Mesodermal cell (in vitro differentiated cells): ENCODE data around the gene GRID2.

Source experiments
- H3K27ac ChIP-seq: 2 replicates; pipeline ENCODE4 v1.7.0; 2013; ENCODE audit warnings: mild to moderate bottlenecking, low read depth, low read length, moderate library complexity; ENCODE audit not compliant: severe bottlenecking
- H3K36me3 ChIP-seq: 2 replicates; pipeline ENCODE4 v1.7.1; 2013; ENCODE audit warnings: mild to moderate bottlenecking, low read length, moderate library complexity; ENCODE audit not compliant: control insufficient read depth, insufficient read depth
- H3K4me1 ChIP-seq: one replicate; pipeline ENCODE4 v1.7.1; 2013; ENCODE audit warnings: mild to moderate bottlenecking, low read length; ENCODE audit not compliant: insufficient read depth, control insufficient read depth, poor library complexity, severe bottlenecking
- H3K4me3 ChIP-seq: 2 replicates; pipeline ENCODE4 v1.7.0; 2013; ENCODE audit warnings: low read length, control low read depth, mild to moderate bottlenecking; ENCODE audit not compliant: insufficient read depth, poor library complexity, severe bottlenecking; ENCODE audit errors: extremely low read depth
- H3K9me3 ChIP-seq: 2 replicates; pipeline ENCODE4 v1.7.1; 2013; ENCODE audit warnings: mild to moderate bottlenecking, low read length, moderate library complexity; ENCODE audit not compliant: control insufficient read depth
- WGBS, 2 experiments: methylation state at CpG; one replicate each; pipeline ENCODE4 v1.1.5; 2013; ENCODE audit warnings: missing lambda C conversion rate in 2 of 2; ENCODE audit not compliant: insufficient coverage in 2 of 2; 5-methylcytosine and 5-hydroxymethylcytosine counted together

Gene GRID2

DNA sequence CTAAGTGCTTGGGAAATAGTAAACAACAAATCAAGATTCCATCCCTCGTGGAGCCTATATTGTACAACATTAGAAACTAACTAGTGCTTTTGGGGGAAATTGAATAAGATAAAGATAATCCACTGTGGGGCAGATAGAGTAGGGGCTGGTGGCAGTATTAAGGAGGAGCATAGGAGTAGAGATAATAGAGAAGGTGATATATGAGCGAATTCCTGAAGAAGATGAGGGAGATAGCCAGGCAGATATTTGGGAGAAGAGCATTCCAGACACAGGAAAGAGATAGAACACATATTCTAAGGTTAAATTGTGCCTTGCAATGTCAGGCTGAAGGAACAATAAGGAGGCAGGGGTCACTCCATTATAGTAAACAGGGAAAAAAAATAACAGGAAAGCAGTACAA lies 218.2 kb downstream of the GRID2 start:
- Histone ChIP-seq H3K4me1 (no peaks in the 10 kb centered on the region), H3K27ac (peak overlapping the region; percentile 68), H3K4me3 (no peak overlapping the region), H3K36me3 (no peaks in the 10 kb centered on the region), H3K9me3 (no peaks in the 10 kb centered on the region)
- WGBS, 2 experiments, result 71 to 75% methylated on average over 1 of the region's 2 CpGs

DNA sequence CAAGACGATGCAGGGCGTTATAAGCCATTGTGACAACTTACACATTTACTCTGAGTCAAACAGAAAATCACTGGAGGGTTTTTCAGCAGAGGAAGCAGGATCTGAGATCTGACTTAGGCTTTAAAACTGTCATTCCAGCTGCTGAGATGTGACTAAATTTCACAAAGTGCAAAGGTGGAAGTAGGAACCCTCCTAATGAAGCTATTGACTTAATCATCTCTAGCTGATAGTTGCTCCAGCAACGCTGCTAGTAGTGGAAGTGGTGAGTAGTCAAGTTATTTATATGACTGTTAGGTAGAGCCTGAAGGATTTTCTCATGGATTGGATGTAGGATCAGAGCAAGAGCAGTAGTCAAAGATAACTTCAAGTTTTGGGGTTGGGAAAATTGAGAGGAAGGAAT lies 218.6 kb downstream of the GRID2 start:
- Histone ChIP-seq H3K4me3 (no peak overlapping the region), H3K9me3 (no peaks in the 10 kb centered on the region), H3K36me3 (no peaks in the 10 kb centered on the region), H3K27ac (peak overlapping the region; percentile 68), H3K4me1 (no peaks in the 10 kb centered on the region)
- 78 to 79% methylated on average over 2 to 3 of the region's 3 CpGs for WGBS, 2 experiments

DNA sequence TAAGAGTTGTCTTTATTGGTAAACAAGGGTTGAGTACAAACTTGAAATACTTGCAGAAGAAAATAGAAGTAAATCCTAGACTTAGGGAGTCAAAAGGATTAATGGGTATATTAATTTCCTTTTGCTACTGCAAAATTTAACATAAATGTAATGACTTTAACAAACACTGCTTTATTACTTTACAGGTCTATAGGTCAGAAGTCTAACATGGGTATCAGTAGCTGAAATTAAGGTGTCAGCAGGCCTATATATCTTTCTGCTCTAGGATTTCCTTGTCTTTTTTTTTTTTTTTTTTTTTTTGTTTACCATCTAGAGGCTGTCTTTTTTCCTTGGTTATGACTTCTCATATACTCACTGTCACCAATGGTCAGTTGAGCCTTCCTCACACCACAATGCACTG lies 220.4 kb downstream of the GRID2 start:
- H3K9me3 ChIP-seq, result no peaks in the 10 kb centered on the region
- no peak overlapping the region for H3K4me3 ChIP-seq
- H3K27ac ChIP-seq, result no peak overlapping the region
- H3K4me1 ChIP-seq, result no peaks in the 10 kb centered on the region
- H3K36me3 ChIP-seq, result no peaks in the 10 kb centered on the region

DNA sequence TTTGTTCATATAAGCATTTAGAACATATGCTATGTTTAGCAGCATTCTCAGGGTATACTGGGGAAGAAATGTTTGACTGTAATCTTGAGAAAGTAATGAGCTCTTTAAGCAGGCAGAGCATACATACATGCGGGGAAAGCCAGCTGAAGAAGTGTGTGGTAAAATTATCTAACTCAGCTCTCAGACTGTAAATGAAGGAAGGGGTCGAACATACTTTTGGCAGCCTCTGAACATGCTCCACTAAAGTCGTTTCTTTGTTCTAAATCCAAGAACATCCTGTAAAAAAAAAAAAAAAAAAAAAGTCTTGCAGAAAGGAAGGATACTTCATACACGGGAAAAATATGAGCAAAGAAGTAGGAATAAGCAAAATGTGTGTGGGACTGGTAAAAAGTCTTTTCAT lies 224.8 kb downstream of the GRID2 start:
- Histone ChIP-seq H3K36me3 (no peaks in the 10 kb centered on the region), H3K4me1 (no peaks in the 10 kb centered on the region), H3K27ac (no peak overlapping the region), H3K9me3 (no peaks in the 10 kb centered on the region), H3K4me3 (no peak overlapping the region)
- WGBS, 2 experiments, result 100% methylated on average over 1 of the region's 4 CpGs; no CpG with 5 or more reads in 1 of the 2 experiments

DNA sequence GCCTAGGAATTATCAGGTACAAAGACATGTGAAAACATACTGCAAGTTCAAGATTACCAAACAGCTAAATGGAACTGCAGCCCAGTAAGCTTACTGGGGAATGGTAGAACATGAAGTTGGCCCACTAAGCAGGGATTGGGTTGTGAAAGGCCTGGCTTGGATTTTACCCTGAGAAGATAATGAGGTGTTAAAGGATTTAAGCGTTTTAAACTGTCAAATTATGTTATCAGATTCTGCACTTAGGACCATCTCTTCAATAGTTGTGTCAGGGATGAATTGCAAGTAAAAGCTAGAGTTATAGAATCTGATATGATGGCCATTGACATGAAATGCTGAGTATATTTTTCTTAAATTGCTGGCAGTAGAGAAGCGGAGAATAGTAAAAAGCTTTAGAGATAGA lies 225.7 kb downstream of the GRID2 start:
- Histone ChIP-seq H3K27ac (no peak overlapping the region), H3K4me3 (no peak overlapping the region), H3K9me3 (no peaks in the 10 kb centered on the region), H3K36me3 (no peaks in the 10 kb centered on the region), H3K4me1 (no peaks in the 10 kb centered on the region)
- WGBS, 2 experiments, result 80 to 82% methylated on average over 1 to 2 of the region's 2 CpGs

DNA sequence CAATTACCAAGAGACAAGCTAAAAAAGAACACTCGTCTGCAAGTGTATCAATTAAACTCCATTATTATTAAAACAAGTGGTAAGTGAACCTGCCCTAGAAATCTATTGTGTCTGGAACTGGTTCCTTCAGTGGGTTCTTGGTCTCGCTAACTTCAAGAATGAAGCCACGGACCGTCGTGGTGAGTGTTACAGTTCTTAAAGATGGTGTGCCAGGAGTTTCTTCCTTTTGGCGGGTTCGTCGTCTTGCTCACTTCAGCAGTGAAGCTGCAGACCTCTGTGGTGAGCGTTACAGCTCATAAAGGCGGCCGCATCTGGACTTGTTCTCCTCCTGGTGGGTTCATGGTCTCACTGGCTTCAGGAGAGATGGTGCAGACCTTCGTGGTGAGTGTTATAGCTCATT lies 231.8 kb downstream of the GRID2 start:
- no peaks in the 10 kb centered on the region for H3K4me1 ChIP-seq
- no peak overlapping the region for H3K4me3 ChIP-seq
- WGBS, 2 experiments, result 85 to 89% methylated on average over 5 to 10 of the region's 12 CpGs
- H3K27ac ChIP-seq, result no peak overlapping the region
- H3K36me3 ChIP-seq, result no peaks in the 10 kb centered on the region
- H3K9me3 ChIP-seq, result no peaks in the 10 kb centered on the region

DNA sequence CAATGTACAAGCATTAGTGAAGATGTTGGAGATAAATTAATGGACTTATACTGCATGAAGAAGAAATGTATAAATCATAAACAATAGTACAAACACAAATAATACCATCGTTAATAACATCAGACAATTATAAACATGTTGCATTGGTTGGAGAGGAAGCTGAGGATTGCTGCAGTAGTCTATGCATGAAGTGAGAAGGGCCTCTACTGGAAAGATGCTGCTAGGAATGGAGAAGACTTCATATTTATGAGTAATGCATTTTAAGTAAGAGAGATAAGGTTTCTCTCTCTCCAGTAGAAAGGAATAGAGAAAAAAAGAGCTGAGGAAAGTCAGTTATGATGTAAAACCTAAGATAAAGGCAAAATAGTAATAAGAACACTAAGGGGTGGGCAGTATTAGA lies 247.8 kb downstream of the GRID2 start:
- H3K9me3 ChIP-seq, result no peaks in the 10 kb centered on the region
- no peak overlapping the region for H3K4me3 ChIP-seq
- no peaks in the 10 kb centered on the region for H3K36me3 ChIP-seq
- H3K4me1 ChIP-seq, result no peaks in the 10 kb centered on the region
- no peak overlapping the region for H3K27ac ChIP-seq
- WGBS, 2 experiments, result no CpG with 5 or more reads among the region's 1 CpG

DNA sequence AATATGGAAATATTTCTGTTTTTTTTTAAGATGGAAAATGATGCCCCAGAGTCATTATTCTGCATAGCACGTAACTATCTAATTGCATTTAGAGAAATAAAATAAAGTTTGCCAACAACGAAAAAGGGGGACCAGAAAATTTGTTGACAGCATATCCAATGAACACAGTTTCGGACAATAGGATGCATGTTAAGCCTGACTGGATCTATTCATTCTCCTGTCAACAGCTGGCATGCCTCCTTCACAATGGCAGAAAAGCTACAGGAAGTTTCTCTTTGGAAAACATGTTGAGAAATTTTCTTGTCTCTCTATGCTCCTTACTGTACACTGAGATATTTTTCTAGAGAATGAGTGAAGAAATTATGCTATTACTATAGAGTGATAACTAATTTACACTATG lies 262.5 kb downstream of the GRID2 start:
- Histone ChIP-seq H3K27ac (no peak overlapping the region), H3K36me3 (no peaks in the 10 kb centered on the region), H3K4me3 (no peak overlapping the region), H3K4me1 (no peaks in the 10 kb centered on the region), H3K9me3 (peaks cover 3% of the 10 kb centered on the region)
- 74% methylated on average over 3 of the region's 3 CpGs; no CpG with 5 or more reads in 1 of the 2 experiments for WGBS, 2 experiments

DNA sequence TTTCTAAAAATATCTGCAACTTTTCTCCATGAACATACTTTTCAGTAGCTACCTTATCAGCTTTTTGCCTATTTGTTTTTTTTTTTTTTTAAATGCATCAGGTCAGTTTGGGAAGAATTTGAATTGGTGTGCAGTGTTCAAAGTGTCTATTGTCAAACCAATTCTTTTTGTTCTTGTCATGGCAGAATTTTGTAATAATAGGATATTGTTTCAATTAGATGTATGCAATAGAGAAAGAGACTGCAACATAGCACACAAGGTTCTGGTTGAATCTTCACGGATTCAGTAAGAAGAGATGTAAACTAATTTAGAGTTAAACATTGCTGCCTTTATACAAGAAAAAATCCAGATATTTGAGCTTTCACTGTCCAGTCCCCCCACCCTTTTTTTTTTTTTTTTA lies 277.1 kb downstream of the GRID2 start:
- no peak overlapping the region for H3K4me3 ChIP-seq
- H3K36me3 ChIP-seq, result no peaks in the 10 kb centered on the region
- no CpG with 5 or more reads among the region's 1 CpG for WGBS, 2 experiments
- no peak overlapping the region for H3K27ac ChIP-seq
- no peaks in the 10 kb centered on the region for H3K4me1 ChIP-seq
- H3K9me3 ChIP-seq, result no peaks in the 10 kb centered on the region

DNA sequence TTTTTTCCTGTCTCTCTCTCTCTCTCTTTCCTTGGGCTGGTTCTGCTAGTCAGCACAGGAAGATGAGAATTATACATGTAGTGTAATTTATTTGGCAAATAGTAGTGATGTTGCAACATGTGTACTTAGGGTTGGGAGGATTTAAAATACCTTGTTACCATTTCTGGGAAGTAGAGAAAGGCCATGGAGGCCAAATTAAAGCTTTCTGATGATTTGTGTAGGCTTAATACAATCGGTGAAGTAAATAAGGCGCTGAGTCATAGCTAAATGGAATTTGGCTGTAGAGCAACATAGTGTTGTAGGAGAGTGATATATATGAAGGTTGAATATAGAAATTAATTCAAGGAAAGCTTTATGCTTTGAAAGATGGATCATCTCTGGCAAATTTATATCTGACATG lies 295.3 kb downstream of the GRID2 start:
- H3K9me3 ChIP-seq, result no peaks in the 10 kb centered on the region
- no peak overlapping the region for H3K4me3 ChIP-seq
- no peaks in the 10 kb centered on the region for H3K36me3 ChIP-seq
- H3K4me1 ChIP-seq, result no peaks in the 10 kb centered on the region
- H3K27ac ChIP-seq, result no peak overlapping the region
- 69 to 75% methylated on average over 2 of the region's 2 CpGs for WGBS, 2 experiments

DNA sequence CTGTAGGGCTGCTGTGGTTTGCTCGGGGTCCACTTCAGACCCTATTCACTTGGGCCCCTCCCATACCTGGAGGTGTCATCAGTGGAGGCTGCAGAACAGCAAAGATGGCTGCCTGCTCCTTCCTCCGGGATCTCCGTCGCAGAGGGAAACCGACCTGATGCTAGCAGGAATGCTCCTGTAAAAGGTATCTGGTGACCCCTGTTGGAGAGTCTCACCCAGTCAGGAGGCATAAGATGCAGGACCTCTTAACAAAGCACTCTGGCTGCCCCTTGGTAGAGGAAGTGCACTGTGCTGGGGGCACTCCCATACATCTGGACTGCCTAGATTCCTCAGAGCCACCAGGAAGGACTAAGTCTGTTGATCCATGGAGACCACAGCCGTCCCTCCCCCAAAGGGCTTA lies 296.9 kb downstream of the GRID2 start:
- H3K4me1 ChIP-seq, result no peaks in the 10 kb centered on the region
- no peaks in the 10 kb centered on the region for H3K9me3 ChIP-seq
- H3K36me3 ChIP-seq, result no peaks in the 10 kb centered on the region
- H3K27ac ChIP-seq, result no peak overlapping the region
- WGBS, 2 experiments, result 87 to 88% methylated on average over 5 of the region's 6 CpGs
- H3K4me3 ChIP-seq, result no peak overlapping the region

DNA sequence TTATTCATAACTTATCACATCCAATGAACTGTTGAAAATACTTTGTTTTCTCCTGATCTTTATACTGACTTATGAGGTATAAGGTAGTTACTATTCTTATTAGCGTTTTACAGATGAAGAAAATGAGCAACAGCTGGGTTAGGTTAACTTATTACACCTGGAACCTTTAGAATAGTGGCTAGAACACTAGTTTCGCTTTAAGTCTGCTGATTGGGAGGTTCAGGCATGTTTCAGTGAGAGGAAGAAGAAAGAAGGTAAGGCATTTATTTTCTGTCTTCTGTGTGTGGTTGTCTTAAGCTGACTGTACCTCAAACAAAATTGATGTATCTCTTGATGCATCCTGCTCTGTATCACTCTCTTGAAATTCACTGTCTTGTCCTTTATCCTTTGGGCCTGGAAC lies 302.5 kb downstream of the GRID2 start:
- Histone ChIP-seq H3K4me1 (no peaks in the 10 kb centered on the region), H3K9me3 (no peaks in the 10 kb centered on the region), H3K36me3 (no peaks in the 10 kb centered on the region), H3K4me3 (no peak overlapping the region), H3K27ac (no peak overlapping the region)
- WGBS, 2 experiments, result 71% methylated on average over 1 of the region's 2 CpGs
